NK-92 treated with Interleukin-12 subunit alpha and Interleukin-12 subunit beta, amount 100 ng/mL, for 24 hours (cell line): ENCODE measurements around the gene YAE1.

Experiments
- DNase-seq: peaks from one replicate; lab custom pipeline; 2025; lab: John Stamatoyannopoulos, UW

Gene YAE1

GRCh38 chr7:39557222-39557621 is 9.0 kb upstream of the YAE1 start:
- DNase-seq, result no peak

- DNase-seq, result no peak
Measured at GRCh38 chr7:39557911-39558310, 8.3 kb upstream of the YAE1 start.

GRCh38 chr7:39560408-39560807 is 5.8 kb upstream of the YAE1 start:
- no peak for DNase-seq

GRCh38 chr7:39560997-39561396 is 5.2 kb upstream of the YAE1 start:
- DNase-seq, result no peak

GRCh38 chr7:39565538-39565937 is 666 bp upstream of the YAE1 start:
- no peak for DNase-seq

GRCh38 chr7:39567294-39567693 is 1.1 kb downstream of the YAE1 start:
- no peak for DNase-seq

- no peak for DNase-seq
Measured at GRCh38 chr7:39574673-39575349, 8.6 kb downstream of the YAE1 start.

GRCh38 chr7:39577229-39577874 is 11.1 kb downstream of the YAE1 start:
- no peak for DNase-seq

- peak; percentile 14 for DNase-seq
Measured at GRCh38 chr7:39580149-39580874, 14.1 kb downstream of the YAE1 start.

GRCh38 chr7:39582536-39582935 is 16.3 kb downstream of the YAE1 start:
- DNase-seq, result no peak

- DNase-seq, result no peak
Measured at GRCh38 chr7:39583539-39583938, 17.3 kb downstream of the YAE1 start.

- DNase-seq, result no peak
Measured at GRCh38 chr7:39587393-39587792, 21.2 kb downstream of the YAE1 start.

GRCh38 chr7:39588416-39588815 is 22.2 kb downstream of the YAE1 start:
- DNase-seq, result no peak

GRCh38 chr7:39589323-39590111 is 23.3 kb downstream of the YAE1 start:
- DNase-seq, result peak; percentile 33

GRCh38 chr7:39592586-39592985 is 26.4 kb downstream of the YAE1 start:
- DNase-seq, result no peak

GRCh38 chr7:39594988-39595620 is 28.9 kb downstream of the YAE1 start:
- DNase-seq, result no peak

GRCh38 chr7:39602351-39602750 is 36.1 kb downstream of the YAE1 start:
- no peak for DNase-seq

- no peak for DNase-seq
Measured at GRCh38 chr7:39603924-39604323, 37.7 kb downstream of the YAE1 start.

- no peak for DNase-seq
Measured at GRCh38 chr7:39605087-39605486, 38.9 kb downstream of the YAE1 start.

GRCh38 chr7:39606352-39606751 is 40.1 kb downstream of the YAE1 start:
- no peak for DNase-seq

- DNase-seq, result no peak
Measured at GRCh38 chr7:39606941-39607340, 40.7 kb downstream of the YAE1 start.

- no peak for DNase-seq
Measured at GRCh38 chr7:39607865-39608264, 41.7 kb downstream of the YAE1 start.
